GM21717 (cell line): ENCODE measurements around the gene SLC38A9.

Experiments used
- ATAC-seq: cut with Tn5 transposase; IDR thresholded peaks from one replicate; pipeline ENCODE4 v1.9.1; 2021; ENCODE audit warnings: mild to moderate bottlenecking, moderate library complexity; ENCODE audit not compliant: unreplicated experiment

Gene SLC38A9

DNA sequence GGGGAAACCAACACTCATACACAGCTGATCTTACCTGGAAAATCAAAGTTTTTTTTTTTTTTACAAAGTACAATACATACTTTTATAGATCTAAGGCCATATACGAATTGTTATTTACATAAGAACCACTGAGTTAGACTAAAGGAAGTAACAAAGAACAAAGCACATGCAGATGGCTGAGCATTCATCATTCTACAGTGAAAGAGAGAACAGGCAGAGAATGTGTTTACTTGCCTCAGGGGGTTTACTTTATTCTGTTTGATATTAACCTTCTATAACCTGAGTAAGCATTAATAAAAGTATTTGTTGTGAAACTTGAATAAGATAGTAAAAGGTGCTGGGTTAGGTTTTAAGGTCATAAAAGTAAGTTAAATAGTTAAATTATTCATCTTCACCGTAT is 54.7 kb downstream of the SLC38A9 start:
- no peak for ATAC-seq

DNA sequence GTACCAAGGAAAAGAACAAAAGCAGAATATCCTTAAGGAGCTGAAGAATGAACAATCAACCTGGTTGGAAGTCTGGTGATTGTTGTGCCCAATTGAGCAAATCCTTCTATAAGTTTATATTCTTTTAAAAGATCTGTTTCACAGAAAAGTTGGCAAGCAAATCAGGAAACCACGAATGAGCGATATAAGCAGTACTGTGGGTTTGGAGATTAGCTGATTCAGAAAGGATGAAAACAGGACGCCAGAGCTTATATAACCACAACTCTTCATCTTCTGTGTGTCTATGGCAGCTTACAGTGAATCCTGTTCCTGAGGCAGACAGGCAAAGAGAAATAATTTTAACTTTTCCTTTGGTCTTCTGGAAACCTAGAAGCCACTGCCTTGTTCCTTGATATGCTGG is 61.7 kb downstream of the SLC38A9 start:
- ATAC-seq: no peak

GRCh38 chr5:55649963-55650362 is 62.2 kb downstream of the SLC38A9 start:
- no peak for ATAC-seq

DNA sequence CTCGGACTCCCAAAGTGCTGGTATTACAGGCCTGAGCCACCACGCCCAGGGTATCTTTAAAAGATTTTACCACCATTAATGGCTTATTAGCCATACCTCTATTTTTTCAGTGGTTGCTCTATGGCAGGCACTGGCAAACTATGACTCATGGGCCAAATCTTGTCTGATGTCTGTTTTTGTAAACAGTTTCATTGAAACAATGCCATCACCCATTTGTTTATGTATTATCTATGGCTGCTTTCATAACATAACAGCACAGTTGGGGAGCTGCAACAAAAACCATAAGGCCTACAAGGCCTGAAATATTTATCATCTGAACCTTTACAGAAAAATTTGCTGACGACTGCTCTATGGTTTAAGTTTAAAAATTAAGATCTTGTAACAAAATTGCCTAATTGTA is 66.8 kb downstream of the SLC38A9 start:
- ATAC-seq: no peak

DNA sequence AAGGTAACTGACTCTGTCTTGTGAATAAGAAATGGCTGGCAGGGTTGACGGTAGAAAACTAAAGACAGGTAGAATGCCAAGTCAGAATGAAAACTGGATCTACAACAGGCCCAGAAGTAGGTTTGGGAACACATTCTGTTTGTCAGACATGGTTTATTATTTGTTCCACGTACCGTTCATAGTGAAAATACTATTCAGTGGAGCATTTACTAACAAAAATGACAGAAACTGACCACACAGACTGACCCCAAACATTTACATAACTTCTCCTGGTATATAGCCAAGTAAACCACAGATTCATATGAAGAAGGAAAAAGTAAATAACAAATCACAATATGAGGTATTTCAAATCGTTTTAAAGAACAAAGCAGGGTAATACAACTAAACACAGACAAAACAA is 73.7 kb downstream of the SLC38A9 start:
- ATAC-seq: no peak

DNA sequence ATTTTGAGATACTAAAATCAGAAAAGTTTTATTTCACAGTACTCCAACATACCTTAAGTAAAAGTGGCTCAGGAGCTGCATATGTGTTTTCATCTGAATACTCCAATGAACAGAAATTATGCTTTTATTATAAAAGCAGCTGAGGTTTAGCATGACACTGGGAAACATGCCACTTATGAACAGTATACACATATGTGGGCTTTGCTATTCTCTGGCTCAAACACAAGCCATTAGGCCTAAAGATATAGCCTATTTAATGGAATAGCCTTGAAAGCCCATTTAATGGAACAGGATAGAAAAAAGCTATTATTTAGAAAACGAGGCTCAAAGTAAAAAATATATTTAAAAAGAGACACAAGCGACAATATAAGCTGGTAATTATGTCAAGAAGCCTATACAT is 74.1 kb downstream of the SLC38A9 start:
- no peak for ATAC-seq

DNA sequence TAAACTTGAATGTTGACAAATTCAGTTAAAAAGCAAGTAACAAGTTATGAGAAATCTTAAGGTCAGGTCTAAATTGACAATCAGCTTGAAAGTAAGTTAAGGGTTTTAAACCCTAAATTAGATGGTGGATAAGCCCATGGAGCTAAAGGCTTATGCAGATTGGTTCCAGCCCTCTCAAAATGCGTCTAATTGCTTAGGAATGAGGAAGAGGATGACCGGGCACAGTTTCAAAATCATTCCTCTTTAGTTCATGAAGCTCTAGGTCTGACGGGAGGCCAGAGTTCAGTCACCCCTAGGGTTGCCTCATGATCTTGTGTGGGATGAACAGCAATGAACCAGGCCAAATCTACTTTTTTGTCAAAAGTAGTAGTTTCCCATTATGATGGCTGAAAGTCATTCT is 75.4 kb downstream of the SLC38A9 start:
- no peak for ATAC-seq

DNA sequence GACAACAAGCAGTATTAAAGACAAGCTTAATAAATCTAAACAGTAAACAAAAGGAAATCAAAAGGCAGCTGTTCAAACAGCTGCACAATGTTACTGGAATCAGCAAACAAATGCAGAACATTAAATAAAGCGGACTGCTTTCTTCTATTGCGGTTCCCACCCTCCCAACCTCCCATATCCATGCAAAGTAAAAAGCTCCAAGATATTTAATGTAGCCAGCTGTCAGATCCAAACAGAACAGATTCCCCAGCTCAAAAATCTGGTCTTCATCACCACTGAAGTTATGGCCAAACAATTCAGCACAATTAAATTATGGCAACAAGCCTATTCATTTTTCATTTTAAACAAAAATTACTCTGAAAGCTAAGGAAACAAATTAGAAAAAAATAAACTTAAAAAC is 75.9 kb downstream of the SLC38A9 start:
- ATAC-seq: no peak

DNA sequence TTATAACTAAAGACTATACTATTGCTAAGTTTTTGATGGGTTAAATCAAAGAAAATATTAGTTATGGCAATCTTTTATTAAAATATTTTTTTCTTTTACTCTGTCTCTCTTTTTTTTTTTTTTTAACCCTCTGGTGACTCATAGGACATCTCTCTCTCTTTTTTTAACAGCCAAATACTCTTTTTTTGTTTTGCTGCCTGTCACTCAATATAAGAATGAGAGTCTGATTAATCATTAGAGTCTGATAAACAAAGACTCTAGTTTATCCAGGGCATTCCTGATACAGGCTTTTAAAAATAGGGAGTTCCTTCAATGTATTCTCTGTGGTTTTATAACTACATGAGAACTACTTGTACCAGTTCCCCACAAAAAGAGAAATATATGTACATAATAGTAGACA is 77.3 kb downstream of the SLC38A9 start:
- no peak for ATAC-seq

DNA sequence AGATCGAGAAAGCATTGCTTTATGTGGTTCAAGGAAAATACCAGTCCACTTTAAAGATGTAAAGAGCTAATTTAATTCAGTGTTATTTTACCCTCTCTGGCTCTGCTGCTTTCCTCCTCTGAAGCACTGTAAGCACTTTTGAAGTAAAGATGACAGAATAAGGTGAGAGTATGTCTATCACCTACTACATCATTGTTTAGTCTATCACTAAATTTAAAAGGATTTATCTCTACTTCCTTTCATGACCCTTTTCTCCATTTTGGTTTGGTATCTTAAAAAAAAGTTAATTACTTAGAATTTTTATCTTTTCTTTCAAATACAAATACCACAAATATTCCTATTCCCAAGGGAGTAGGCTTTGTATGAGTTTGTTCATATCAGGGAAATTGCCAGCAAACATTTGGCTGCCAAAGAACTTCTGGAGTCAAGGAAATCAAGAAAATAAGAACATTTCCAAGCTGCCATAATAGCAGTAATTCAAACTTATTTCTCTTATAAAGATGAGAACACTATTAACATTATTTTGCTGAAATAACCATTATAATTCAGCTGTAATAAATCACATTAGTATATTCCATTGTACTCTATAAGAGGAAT is 77.8 kb downstream of the SLC38A9 start:
- no peak for ATAC-seq

GRCh38 chr5:55633574-55634208 is 78.4 kb downstream of the SLC38A9 start:
- ATAC-seq: no peak

DNA sequence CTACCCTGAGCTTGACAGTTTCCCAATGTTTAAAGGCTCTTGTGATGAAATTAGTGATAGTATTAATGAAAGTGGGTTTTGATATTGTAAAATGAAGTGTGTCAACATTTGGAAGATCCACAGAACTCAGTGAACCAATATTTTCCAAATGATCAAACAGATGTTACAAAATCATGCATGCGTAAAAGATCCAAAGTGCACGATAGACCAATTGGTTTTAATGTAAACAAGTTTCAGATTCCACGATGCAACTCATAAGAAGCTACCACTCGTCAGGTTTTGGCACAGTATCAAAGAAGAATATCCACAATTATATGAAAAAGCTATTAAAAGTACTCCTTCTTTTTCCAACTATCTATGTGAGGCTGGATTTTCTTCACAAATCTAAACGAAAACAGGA is 82.3 kb downstream of the SLC38A9 start:
- ATAC-seq: no peak

- no peak for ATAC-seq
Observed at GRCh38 chr5:55626790-55627189, 85.3 kb downstream of the SLC38A9 start.

DNA sequence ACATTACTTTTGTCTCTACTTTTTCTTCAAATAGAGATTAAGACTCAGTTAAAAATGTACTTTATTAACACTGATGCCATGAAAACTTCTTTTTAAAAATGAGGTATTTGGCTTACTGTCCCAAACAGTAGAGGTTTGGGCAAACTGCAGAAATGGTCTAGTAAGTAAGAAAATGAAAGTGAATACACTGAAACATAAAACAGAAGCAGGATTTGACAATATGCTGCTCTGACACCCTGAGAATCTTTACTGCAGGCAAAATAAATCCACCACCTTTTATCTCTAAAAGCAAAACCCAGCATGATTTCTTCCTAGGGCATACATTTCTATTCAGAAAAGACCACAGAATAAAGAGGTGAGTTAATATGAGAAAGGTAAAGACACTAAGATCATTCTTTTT is 86.2 kb downstream of the SLC38A9 start:
- ATAC-seq: no peak

GRCh38 chr5:55625589-55625909 is 86.6 kb downstream of the SLC38A9 start:
- ATAC-seq: no peak

GRCh38 chr5:55624841-55625588 is 87.1 kb downstream of the SLC38A9 start:
- ATAC-seq: no peak

DNA sequence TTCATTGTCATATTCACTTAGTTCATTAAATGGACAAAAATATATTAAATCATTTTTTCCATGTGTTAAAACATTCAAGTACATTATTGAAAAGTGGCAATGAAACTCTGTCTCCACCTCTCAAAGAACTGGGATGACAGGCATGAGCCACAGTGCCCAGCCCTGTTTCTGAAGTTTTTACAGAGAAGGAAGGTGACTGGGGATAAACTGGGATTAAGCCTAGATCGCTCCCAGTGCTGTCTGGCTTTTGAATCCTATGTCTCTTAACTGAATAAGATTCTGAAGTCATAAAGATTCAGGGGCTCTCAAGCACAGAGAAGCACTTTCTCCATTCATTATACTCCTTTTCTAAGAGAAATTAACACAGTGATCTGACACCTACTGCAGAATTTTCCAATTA is 88.3 kb downstream of the SLC38A9 start:
- ATAC-seq: no peak

DNA sequence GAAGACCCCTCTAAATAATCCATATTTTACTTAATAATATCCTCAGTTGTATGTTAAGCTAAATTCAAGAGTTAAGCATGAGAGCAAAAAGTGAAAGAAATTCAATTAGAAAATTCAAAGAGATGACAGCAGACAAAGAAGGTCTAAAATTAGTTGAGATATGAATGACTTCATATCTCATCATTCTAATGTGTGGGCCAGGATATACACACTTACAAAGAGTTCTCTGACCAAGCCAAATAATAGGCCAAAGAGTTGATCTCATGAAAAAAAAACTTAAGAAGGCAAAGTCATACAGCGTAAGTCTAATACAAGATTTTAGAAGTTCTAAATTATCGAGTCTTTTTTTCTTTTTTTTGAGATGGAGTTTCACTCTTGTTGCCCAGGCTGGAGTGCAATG is 89.7 kb downstream of the SLC38A9 start:
- ATAC-seq: no peak

GRCh38 chr5:55621229-55621628 is 90.9 kb downstream of the SLC38A9 start:
- ATAC-seq: no peak

DNA sequence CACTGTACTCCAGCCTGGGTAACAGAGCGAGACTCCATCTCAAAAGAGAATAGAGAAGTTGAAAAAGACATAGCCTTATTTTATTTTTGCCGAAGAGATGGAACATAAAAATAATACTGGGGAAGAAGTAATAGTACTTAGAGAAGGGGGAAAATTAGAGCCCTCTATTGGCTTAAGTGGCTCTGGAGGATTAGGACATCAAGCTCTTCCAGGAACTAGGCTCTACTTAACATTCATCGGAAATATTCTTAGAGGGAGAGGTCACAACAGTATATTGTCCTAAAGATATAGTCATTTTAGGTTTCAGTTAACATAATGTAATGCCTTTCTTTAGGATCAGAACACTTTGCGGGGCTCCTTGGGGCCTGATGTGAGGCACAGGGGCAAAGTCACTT is 91.4 kb downstream of the SLC38A9 start:
- ATAC-seq: no peak

- no peak for ATAC-seq
Observed at GRCh38 chr5:55620009-55620765, 91.9 kb downstream of the SLC38A9 start.

DNA sequence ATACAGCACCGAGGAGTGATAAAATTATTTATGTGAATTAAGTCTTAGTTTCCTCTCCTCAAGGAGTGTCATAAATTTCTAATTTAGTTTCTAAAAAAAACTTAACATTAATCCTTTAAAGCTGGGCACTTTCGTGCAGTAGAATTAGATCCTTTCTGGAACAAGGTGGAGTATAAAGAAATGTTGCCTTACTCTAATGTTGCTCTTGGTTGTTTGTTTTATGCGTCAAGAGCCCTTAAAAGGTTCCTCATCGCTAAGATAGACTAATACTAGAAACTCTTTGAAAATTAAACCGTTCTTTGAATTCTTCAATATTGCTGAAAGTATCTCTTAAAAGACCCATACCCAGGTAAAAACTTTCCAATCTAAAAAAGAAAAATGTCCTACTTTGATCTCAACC is 93.8 kb downstream of the SLC38A9 start:
- no peak for ATAC-seq
